H9 (cell line): ENCODE results near the gene NUP35. TPM values are rescaled to one million over a fixed set of nuclear protein-coding genes. Genes with fewer than 3 reads are reported as not detected.
A peak's percentile ranks its signal among the peaks of the same experiment; 100 is the strongest.

Experiments used
- DNase-seq: peaks from one replicate; pipeline ENCODE4 v3.0.0-alpha.2; 2017
- H2AFZ ChIP-seq: one replicate; pipeline ENCODE4 v1.6.1; 2013; ENCODE audit warnings: mild to moderate bottlenecking, low read length, control low read depth, moderate library complexity
- H2AK5ac ChIP-seq: 2 replicates; pipeline ENCODE4 v1.6.1; 2013; ENCODE audit warnings: low read length, control low read depth, mixed read lengths; ENCODE audit not compliant: insufficient read length
- H2BK120ac ChIP-seq: one replicate; pipeline ENCODE4 v1.6.1; 2013; ENCODE audit warnings: low read depth, mild to moderate bottlenecking, low read length, control low read depth, inconsistent platforms; ENCODE audit not compliant: poor library complexity, severe bottlenecking
- H2BK12ac ChIP-seq: 2 replicates; pipeline ENCODE4 v1.6.1; 2013; ENCODE audit warnings: low read length, control low read depth, mixed read lengths, low read depth; ENCODE audit not compliant: insufficient read length
- H2BK15ac ChIP-seq: 2 replicates; pipeline ENCODE4 v1.6.1; 2013; ENCODE audit warnings: low read depth, low read length, control low read depth
- H2BK20ac ChIP-seq: one replicate; pipeline ENCODE4 v1.6.1; 2013; ENCODE audit warnings: low read depth, mild to moderate bottlenecking, low read length, control low read depth, inconsistent platforms; ENCODE audit not compliant: poor library complexity, severe bottlenecking
- H2BK5ac ChIP-seq: 2 replicates; pipeline ENCODE4 v1.6.1; 2013; ENCODE audit warnings: low read length, control low read depth, mixed read lengths; ENCODE audit not compliant: insufficient read length
- H3K14ac ChIP-seq: 2 replicates; pipeline ENCODE4 v1.6.1; 2013; ENCODE audit warnings: low read length, control low read depth; ENCODE audit not compliant: insufficient read depth
- H3K18ac ChIP-seq: 2 replicates; pipeline ENCODE4 v1.6.1; 2013; ENCODE audit warnings: low read depth, mild to moderate bottlenecking, mixed read lengths, low read length, control low read depth; ENCODE audit not compliant: insufficient read length
- H3K23ac ChIP-seq: 2 replicates; pipeline ENCODE4 v1.6.1; 2013; ENCODE audit warnings: low read length, control low read depth, mixed read lengths, low read depth; ENCODE audit not compliant: insufficient read length
- H3K23me2 ChIP-seq: 2 replicates; pipeline ENCODE4 v1.6.1; 2013; ENCODE audit warnings: low read depth, mild to moderate bottlenecking, mixed read lengths, low read length, control low read depth; ENCODE audit not compliant: insufficient read length, poor library complexity, severe bottlenecking
- H3K27ac ChIP-seq: 2 replicates; pipeline ENCODE4 v1.5.1; 2013; ENCODE audit warnings: low read length, control low read depth, mixed read lengths, low read depth; ENCODE audit not compliant: insufficient read length
- H3K27me3 ChIP-seq: 2 replicates; pipeline ENCODE4 v1.6.1; 2013; ENCODE audit warnings: low read length, control low read depth, inconsistent platforms; ENCODE audit not compliant: insufficient read depth
- H3K4ac ChIP-seq: 2 replicates; pipeline ENCODE4 v1.6.1; 2013; ENCODE audit warnings: low read depth, mild to moderate bottlenecking, control low read depth, inconsistent platforms, low read length, moderate library complexity
- H3K4me1 ChIP-seq: 2 replicates; pipeline ENCODE4 v1.6.1; 2013; ENCODE audit warnings: low read length, control low read depth, inconsistent platforms; ENCODE audit not compliant: insufficient read depth
- H3K4me2 ChIP-seq: 2 replicates; pipeline ENCODE4 v1.6.1; 2013; ENCODE audit warnings: low read length, control low read depth, mixed read lengths; ENCODE audit not compliant: insufficient read length, insufficient read depth
- H3K56ac ChIP-seq: 2 replicates; pipeline ENCODE4 v1.6.1; 2013; ENCODE audit warnings: low read depth, mild to moderate bottlenecking, mixed read lengths, low read length, control low read depth; ENCODE audit not compliant: insufficient read length
- H3K79me1 ChIP-seq: 2 replicates; pipeline ENCODE4 v1.6.1; 2013; ENCODE audit warnings: low read depth, mild to moderate bottlenecking, moderate library complexity, low read length, control low read depth, inconsistent platforms; ENCODE audit not compliant: insufficient read depth, poor library complexity, severe bottlenecking
- H3K79me2 ChIP-seq: 2 replicates; pipeline ENCODE4 v1.6.1; 2013; ENCODE audit warnings: low read length, control low read depth, inconsistent platforms; ENCODE audit not compliant: insufficient read depth
- H3K9ac ChIP-seq: 2 replicates; pipeline ENCODE4 v1.6.1; 2013; ENCODE audit warnings: low read length, control low read depth, mixed read lengths; ENCODE audit not compliant: insufficient read length; ENCODE audit errors: extremely low read depth
- H3K9me3 ChIP-seq: one replicate; pipeline ENCODE4 v1.6.1; 2013; ENCODE audit warnings: low read depth, low read length, inconsistent platforms; ENCODE audit not compliant: control insufficient read depth
- H3T11ph ChIP-seq: one replicate; pipeline ENCODE4 v1.6.1; 2013; ENCODE audit warnings: mild to moderate bottlenecking, low read length, control low read depth, inconsistent platforms
- H4K20me1 ChIP-seq: one replicate; pipeline ENCODE4 v1.6.1; 2013; ENCODE audit not compliant: control insufficient read depth, insufficient read length, insufficient read depth
- H4K5ac ChIP-seq: 2 replicates; pipeline ENCODE4 v1.6.1; 2013; ENCODE audit warnings: low read depth, mild to moderate bottlenecking, mixed read lengths, low read length, control low read depth; ENCODE audit not compliant: insufficient read length
- H4K8ac ChIP-seq: replicated peaks from 2 replicates; pipeline ENCODE4 v1.6.1; 2013; ENCODE audit warnings: low read length, control low read depth, mixed read lengths, low read depth; ENCODE audit not compliant: insufficient read length
- H4K91ac ChIP-seq: 2 replicates; pipeline ENCODE4 v1.6.1; 2013; ENCODE audit warnings: low read depth, mild to moderate bottlenecking, moderate library complexity, mixed read lengths, low read length, control low read depth; ENCODE audit not compliant: insufficient read length
- H3K27ac Mint-ChIP-seq, 3 experiments: 2 replicates in 2 of 3; 3 replicates in 1 of 3; pipeline ENCODE4 v1.8.0; 2020 to 2021; ENCODE audit warnings: mixed read lengths in 3 of 3, mild to moderate bottlenecking in 1 of 3, moderate library complexity in 1 of 3
- H3K27me3 Mint-ChIP-seq: 2 replicates; pipeline ENCODE4 v1.8.0; 2021; ENCODE audit warnings: low read depth, mild to moderate bottlenecking, moderate library complexity, mixed read lengths
- H3K36me3 Mint-ChIP-seq, 3 experiments: 2 replicates in 2 of 3; 3 replicates in 1 of 3; pipeline ENCODE4 v1.8.0; 2020 to 2021; ENCODE audit warnings: low read depth in 3 of 3, mixed read lengths in 3 of 3; ENCODE audit not compliant: insufficient read depth in 1 of 3
- H3K4me1 Mint-ChIP-seq, 2 experiments: 2 replicates each; pipeline ENCODE4 v1.8.0; 2020; ENCODE audit warnings: mixed read lengths in 2 of 2
- H3K4me3 Mint-ChIP-seq, 2 experiments: 2 replicates in 1 of 2; 3 replicates in 1 of 2; pipeline ENCODE4 v1.8.0; 2020 to 2021; ENCODE audit warnings: mild to moderate bottlenecking in 2 of 2, mixed read lengths in 2 of 2, moderate library complexity in 1 of 2
- H3K9me3 Mint-ChIP-seq, 2 experiments: 2 replicates in 1 of 2; 3 replicates in 1 of 2; pipeline ENCODE4 v1.8.0; 2020; ENCODE audit warnings: mild to moderate bottlenecking in 2 of 2, mixed read lengths in 2 of 2, moderate library complexity in 1 of 2
- CTCF ChIP-seq: fragments of 200-600 bp; sonication (generic); conservative IDR thresholded peaks from 3 replicates; pipeline ENCODE4 v1.8.0; 2021; ENCODE audit warnings: antibody characterized with exemption, mild to moderate bottlenecking
- WGBS: extraction: QIAGEN DNeasy Blood & Tissue Kit; methylation state at CpG from one replicate; pipeline ENCODE4 v1.1.7; 2013; ENCODE audit warnings: missing lambda C conversion rate, low lambda C conversion rate, mixed read lengths; ENCODE audit not compliant: insufficient read length; ENCODE audit errors: extremely low coverage; 5-methylcytosine and 5-hydroxymethylcytosine counted together
- long read RNA-seq: library from polyadenylated mRNA; unstranded; transcript quantifications from one replicate; pipeline ENCODE4 v2.0.0, GENCODE V29; 2020
- total RNA-seq: library from RNA; stranded (reverse); gene quantifications from 2 replicates; pipeline ENCODE4 v1.2.1, GENCODE V29; 2021

The NUP35 gene, protein sequence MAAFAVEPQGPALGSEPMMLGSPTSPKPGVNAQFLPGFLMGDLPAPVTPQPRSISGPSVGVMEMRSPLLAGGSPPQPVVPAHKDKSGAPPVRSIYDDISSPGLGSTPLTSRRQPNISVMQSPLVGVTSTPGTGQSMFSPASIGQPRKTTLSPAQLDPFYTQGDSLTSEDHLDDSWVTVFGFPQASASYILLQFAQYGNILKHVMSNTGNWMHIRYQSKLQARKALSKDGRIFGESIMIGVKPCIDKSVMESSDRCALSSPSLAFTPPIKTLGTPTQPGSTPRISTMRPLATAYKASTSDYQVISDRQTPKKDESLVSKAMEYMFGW
- 53.6 and 53.7 TPM in 2 replicates for total RNA-seq
- long read RNA-seq, transcript NUP35-202 (8 exons, 998 nt), result minor isoform, 6 of 404 reads
- long read RNA-seq, transcript NUP35-201 (9 exons, 1,633 nt), result major isoform, 372 of 404 reads
- long read RNA-seq, partial matches to known transcripts, result 6 of 404 reads
- long read RNA-seq, other reads (novel, unspliced or antisense), result 20 of 404 reads

GRCh38 chr2:183124222-183124956 is at the start of gene NUP35:
TSS of gene NUP35 (plus strand) at chr2:183124443. CDS start at chr2:183124458, 15 bp downstream.
- H2BK15ac ChIP-seq, result no peak within 1 kb of the TSS
- H3K18ac ChIP-seq, result peak within 1 kb of the TSS; percentile 94
- H4K91ac ChIP-seq, result no peak within 1 kb of the TSS
- no peaks in the 10 kb centered on the region; a peak in 1 of 5 replicates for H3K9me3 Mint-ChIP-seq
- H3K27me3 ChIP-seq, result no peaks in the 10 kb centered on the region
- H3K79me2 ChIP-seq, result peaks cover 29% of the 10 kb centered on the region
- no peaks in the 10 kb centered on the region; the same call in 1 of the 2 replicates for H3K27me3 Mint-ChIP-seq
- H3K36me3 Mint-ChIP-seq, result peaks cover 4 to 16% (median 10%) of the 10 kb centered on the region in 3 experiments; a peak in 6 of 7 replicates
- H3K9ac ChIP-seq, result peak within 1 kb of the TSS; percentile 96
- peak within 1 kb of the TSS; percentile 37 for H2BK5ac ChIP-seq
- peak within 1 kb of the TSS; percentile 64 for H3K56ac ChIP-seq
- H3K4me3 Mint-ChIP-seq, result peak within 1 kb of the TSS; percentile 98
- WGBS, result no CpG with 5 or more reads among the region's 43 CpGs
- TF ChIP-seq CTCF, result no peak
- H3K27ac Mint-ChIP-seq, result peak within 1 kb of the TSS; percentile 100
- peak within 1 kb of the TSS; percentile 60 for H4K5ac ChIP-seq
- no peak within 1 kb of the TSS for H4K8ac ChIP-seq
- H4K20me1 ChIP-seq, result no peaks in the 10 kb centered on the region
- H2BK20ac ChIP-seq, result no peak within 1 kb of the TSS
- no peak within 1 kb of the TSS for H2BK120ac ChIP-seq
- peak within 1 kb of the TSS; percentile 97 for H3K14ac ChIP-seq
- peak within 1 kb of the TSS; percentile 77 for H3K27ac ChIP-seq
- H3K79me1 ChIP-seq, result no peaks in the 10 kb centered on the region
- no peak within 1 kb of the TSS for H3T11ph ChIP-seq
- H3K4me1 ChIP-seq, result no peaks in the 10 kb centered on the region
- no peak within 1 kb of the TSS for H3K4ac ChIP-seq
- no peak within 1 kb of the TSS for H3K23ac ChIP-seq
- H3K4me2 ChIP-seq, result peak within 1 kb of the TSS; percentile 91
- H2AFZ ChIP-seq, result peak within 1 kb of the TSS; percentile 92
- peak within 1 kb of the TSS; percentile 40 for H2BK12ac ChIP-seq
- peaks cover 22% of the 10 kb centered on the region in 2 experiments for H3K4me1 Mint-ChIP-seq
- H3K9me3 ChIP-seq, result no peaks in the 10 kb centered on the region
- DNase-seq, result peak; percentile 87
- peaks cover 6% of the 10 kb centered on the region for H3K23me2 ChIP-seq
- H2AK5ac ChIP-seq, result no peak within 1 kb of the TSS
